Measurements from ENCODE around the gene KCNG2. TPM values are rescaled to one million over a fixed set of nuclear protein-coding genes. Genes with fewer than 3 reads are reported as not detected.
"Not testable (repeated sequence)": the region's sequence is repeated elsewhere in the genome, so short reads cannot be mapped to it uniquely, and the experiment has no call there.

The KCNG2 gene
- total RNA-seq, 1 donor from 2014 or later, result not detected

GRCh38 chr18:79864006-79864725, 66.4 kb downstream of the KCNG2 start:
- H3K36me3 Mint-ChIP-seq (ENCODE audit: insufficient read depth), result no peaks in the 10 kb centered on the region
- no peak overlapping the region for H3K27ac Mint-ChIP-seq
- no peak overlapping the region for H3K4me3 Mint-ChIP-seq (ENCODE audit: low read depth)
- no peak for TF ChIP-seq CTCF (IDR thresholded peaks at IDR 0.05; ENCODE audit: unreplicated experiment)
- peaks cover 30% of the 10 kb centered on the region for H3K27me3 Mint-ChIP-seq
- peaks cover 8% of the 10 kb centered on the region for H3K9me3 Mint-ChIP-seq (ENCODE audit: low read depth)
- DNase-seq (ENCODE audit: low spot score, unreplicated experiment), result no peak
- H3K4me1 Mint-ChIP-seq (ENCODE audit: low read depth), result no peaks in the 10 kb centered on the region

DNA sequence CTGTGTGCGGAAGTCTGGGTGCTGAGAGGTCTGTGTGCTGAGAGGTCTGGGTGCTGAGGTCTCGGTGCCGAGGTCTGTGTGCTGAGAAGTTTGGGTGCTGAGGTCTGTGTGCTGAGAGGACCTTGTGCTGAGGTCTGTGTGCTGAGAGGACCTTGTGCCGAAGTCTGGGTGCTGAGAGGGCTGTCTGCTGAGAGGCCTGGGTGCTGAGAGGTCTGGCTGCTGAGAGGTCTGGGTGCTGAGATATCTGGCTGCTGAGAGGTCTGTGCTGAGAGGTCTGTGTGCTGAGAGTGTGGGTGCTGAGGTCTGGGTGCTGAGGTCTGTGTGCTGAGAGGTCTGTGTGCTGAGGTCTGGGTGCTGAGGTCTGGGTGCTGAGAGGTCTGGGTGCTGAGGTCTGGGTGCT, 67.2 kb downstream of the KCNG2 start:
- not testable (repeated sequence) for H3K4me1 Mint-ChIP-seq (ENCODE audit: low read depth)

GRCh38 chr18:79865951-79866350, 68.2 kb downstream of the KCNG2 start:
- H3K27me3 Mint-ChIP-seq, result peaks cover 16% of the 10 kb centered on the region
- not testable (repeated sequence) for H3K4me3 Mint-ChIP-seq (ENCODE audit: low read depth); H3K9me3 Mint-ChIP-seq (ENCODE audit: low read depth); DNase-seq (ENCODE audit: low spot score, unreplicated experiment); H3K36me3 Mint-ChIP-seq (ENCODE audit: insufficient read depth); H3K27ac Mint-ChIP-seq; H3K4me1 Mint-ChIP-seq (ENCODE audit: low read depth)

More for the DNA sequence above, 67.2 kb downstream of the KCNG2 start:
- H3K27me3 Mint-ChIP-seq, result peaks cover 26% of the 10 kb centered on the region
- DNase-seq (ENCODE audit: low spot score, unreplicated experiment); H3K27ac Mint-ChIP-seq; H3K36me3 Mint-ChIP-seq (ENCODE audit: insufficient read depth); H3K4me3 Mint-ChIP-seq (ENCODE audit: low read depth); H3K9me3 Mint-ChIP-seq (ENCODE audit: low read depth): not testable (repeated sequence)

DNA sequence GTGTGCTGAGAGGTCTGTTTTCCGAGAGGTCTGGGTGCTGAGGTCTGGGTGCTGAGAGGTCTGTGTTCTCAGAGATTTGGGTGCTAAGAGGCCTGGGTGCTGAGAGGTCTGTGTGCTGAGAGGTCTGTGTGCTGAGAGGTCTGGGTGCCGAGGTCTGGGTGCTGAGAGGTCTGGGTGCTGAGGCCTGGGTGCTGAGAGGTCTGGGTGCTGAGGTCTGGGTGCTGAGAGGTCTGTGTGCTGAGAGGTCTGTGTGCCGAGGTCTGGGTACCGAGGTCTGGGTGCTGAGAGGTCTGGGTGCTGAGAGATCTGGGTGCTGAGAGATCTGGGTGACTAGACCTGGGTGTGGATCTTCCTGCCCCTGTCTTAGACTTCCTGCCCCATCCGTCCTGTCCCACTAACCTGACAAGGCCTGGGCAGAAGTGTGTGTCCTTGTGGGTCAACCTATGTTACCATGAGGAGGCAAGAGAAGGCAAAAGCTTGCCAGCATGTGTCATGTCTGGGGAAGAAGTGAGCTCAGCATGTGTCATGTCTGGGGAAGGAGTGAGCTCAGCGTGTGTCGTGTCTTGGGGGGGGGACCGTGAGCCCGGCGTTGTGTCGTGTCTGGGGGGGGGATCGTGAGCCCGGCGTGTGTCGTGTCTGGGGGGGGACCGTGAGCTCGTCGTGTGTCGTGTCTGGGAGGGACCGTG, 69.3 kb downstream of the KCNG2 start:
- no peak for DNase-seq (ENCODE audit: low spot score, unreplicated experiment)
- no peak for TF ChIP-seq CTCF (IDR thresholded peaks at IDR 0.05; ENCODE audit: unreplicated experiment)
- no peaks in the 10 kb centered on the region for H3K36me3 Mint-ChIP-seq (ENCODE audit: insufficient read depth)

DNA sequence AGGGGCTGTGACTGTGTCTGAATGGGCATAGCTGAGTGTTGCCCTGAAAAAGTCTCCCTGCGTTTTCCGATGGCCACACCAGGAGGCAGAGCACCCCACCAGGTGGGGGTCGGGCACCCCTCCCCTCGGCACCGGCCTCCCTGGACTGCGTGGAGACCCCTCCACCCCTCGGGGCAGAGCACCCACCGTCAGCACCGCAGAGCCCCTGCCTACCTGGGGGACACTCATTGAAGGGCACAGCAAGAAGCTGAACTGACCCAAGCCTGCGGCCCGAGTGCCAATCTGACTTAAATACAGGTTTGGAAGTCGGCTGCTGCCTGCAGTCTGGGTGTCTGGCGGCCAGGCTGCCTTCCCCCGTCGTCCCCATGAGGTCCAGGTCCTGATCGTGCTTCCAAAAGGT, 69.9 kb downstream of the KCNG2 start:
- no peak for TF ChIP-seq CTCF (IDR thresholded peaks at IDR 0.05; ENCODE audit: unreplicated experiment)
- Mint-ChIP-seq H3K9me3 (ENCODE audit: low read depth) (no peaks in the 10 kb centered on the region), H3K36me3 (ENCODE audit: insufficient read depth) (no peaks in the 10 kb centered on the region), H3K27ac (no peak overlapping the region), H3K27me3 (peaks cover 2% of the 10 kb centered on the region), H3K4me3 (ENCODE audit: low read depth) (no peak overlapping the region), H3K4me1 (ENCODE audit: low read depth) (no peaks in the 10 kb centered on the region)
- no peak for DNase-seq (ENCODE audit: low spot score, unreplicated experiment)

More for the DNA sequence above, 69.3 kb downstream of the KCNG2 start:
- no peaks in the 10 kb centered on the region for H3K9me3 Mint-ChIP-seq (ENCODE audit: low read depth)
- peaks cover 8% of the 10 kb centered on the region for H3K27me3 Mint-ChIP-seq
- H3K27ac Mint-ChIP-seq, result no peak overlapping the region
- no peaks in the 10 kb centered on the region for H3K4me1 Mint-ChIP-seq (ENCODE audit: low read depth)
- no peak overlapping the region for H3K4me3 Mint-ChIP-seq (ENCODE audit: low read depth)

DNA sequence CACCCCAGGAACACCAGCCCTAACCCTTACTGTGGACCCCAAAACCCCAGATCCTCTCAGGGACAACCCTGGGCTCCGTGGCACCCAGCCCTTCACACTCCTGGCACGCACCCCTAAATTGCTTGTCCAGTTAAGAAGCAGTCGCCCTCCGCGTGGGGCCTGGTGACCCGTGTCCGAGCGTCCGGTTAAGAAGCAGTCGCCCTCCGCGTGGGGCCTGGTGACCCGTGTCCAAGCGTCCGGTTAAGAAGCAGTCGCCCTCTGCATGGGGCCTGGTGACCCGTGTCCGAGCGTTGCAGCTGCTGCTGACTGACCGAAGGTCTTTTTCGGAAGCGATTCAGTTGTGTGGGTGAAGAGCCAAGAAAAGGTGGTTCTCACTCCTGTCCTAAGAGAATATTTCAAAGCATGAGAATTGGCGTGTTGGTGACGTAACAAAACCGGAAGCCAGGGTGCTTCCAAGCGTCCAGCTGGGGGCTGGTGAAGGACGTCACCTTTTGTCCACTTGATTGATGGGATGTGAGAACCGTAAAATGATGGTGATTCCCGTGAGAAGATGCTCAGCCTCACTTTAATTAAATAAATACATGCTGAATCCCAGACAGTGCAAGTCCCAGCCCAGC, 70.5 kb downstream of the KCNG2 start:
- Mint-ChIP-seq H3K9me3 (ENCODE audit: low read depth) (no peaks in the 10 kb centered on the region), H3K36me3 (ENCODE audit: insufficient read depth) (no peaks in the 10 kb centered on the region), H3K27me3 (no peaks in the 10 kb centered on the region), H3K4me3 (ENCODE audit: low read depth) (no peak overlapping the region), H3K27ac (no peak overlapping the region), H3K4me1 (ENCODE audit: low read depth) (no peaks in the 10 kb centered on the region)
- no peak for DNase-seq (ENCODE audit: low spot score, unreplicated experiment)
- no peak for TF ChIP-seq CTCF (IDR thresholded peaks at IDR 0.05; ENCODE audit: unreplicated experiment)
